ENCODE data around the gene CCNL1.

Gene CCNL1

DNA sequence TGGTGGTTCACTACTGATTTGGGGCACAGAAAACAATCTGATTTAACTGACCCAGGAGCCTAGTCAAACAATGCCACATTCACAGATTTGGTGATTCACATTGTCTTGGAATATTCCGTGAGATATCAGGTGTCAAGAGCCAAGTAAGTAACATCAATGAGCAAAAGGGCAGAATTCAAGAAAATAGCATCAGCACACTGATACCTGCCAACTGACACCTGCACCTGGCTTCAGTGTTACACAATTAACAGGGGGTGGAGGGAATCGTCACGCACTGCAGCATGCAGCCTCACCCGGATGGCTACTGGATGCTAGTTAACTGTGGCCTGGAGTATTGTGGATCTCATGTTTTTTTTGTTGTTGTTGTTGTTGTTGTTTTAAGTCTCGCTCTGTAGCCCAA is 17.6 kb downstream of the CCNL1 start:
- no peak for DNase-seq

DNA sequence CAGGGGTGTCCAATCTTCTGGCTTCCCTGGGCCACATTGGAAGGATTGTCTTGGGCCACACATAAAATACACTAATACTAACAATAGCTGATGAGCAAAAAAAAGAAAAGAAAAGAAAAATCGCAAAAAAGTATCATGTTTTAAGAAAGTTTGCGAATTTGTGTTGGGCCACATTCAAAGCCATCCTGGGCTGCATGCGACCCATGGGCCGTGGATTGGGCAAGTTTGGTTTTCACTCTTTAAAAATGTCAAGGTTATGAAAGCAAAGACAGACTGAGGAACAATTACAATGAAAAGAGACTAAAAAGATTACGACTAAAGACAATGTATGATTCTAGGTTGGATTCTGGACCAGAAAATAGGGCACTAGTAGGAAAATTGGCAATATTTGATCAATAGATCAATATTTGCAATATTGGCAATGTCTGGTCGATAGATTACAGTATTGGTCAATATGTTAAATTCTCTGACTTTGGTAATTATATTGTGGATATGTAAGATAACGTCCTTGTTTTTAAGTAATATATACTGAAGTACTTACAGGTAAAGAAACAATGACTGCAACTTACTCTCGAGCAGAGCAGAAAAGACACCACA is 19.9 kb downstream of the CCNL1 start:
- DNase-seq = no peak

DNA sequence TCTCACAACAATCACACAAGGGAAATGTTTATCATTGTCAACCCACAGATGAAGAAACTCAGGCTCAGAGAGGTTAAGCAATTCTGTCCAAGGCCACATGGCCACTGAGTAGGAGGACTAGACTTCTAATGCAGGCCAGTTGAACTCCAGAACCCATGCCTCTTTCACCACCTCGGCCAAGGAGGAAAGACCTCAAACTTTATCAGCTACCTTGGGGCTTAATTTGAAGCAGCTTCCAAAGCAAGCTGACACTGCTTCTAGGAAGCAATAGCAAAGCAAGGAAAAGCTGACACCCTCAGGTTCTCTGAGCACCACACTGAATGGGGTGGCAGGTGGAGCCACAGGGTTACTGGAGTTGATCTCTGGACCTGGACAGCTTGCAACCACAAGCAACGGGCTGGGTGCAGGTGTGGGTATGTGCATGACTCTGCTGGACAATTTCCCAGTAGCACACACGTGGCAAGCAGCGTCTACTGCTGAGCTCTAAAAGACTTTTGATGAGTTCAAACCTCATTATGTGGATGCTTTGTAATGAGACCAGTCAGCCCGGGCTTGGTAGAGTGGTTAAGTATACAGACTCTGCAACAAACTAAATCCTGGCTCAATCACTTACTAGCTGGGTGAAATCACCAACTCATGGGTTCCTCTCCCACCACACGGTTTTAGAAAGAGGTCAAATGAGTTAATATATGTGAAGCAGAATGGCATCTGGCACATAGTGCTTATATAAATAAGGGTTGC is 23.1 kb downstream of the CCNL1 start:
- DNase-seq = no peak

GRCh38 chr3:157135671-157136396 is 24.1 kb downstream of the CCNL1 start:
- DNase-seq = no peak

- DNase-seq = peak; percentile 34
Measured at GRCh38 chr3:157134620-157135191, 25.2 kb downstream of the CCNL1 start.

- DNase-seq = no peak
Measured at GRCh38 chr3:157133434-157134320, 26.3 kb downstream of the CCNL1 start.

DNA sequence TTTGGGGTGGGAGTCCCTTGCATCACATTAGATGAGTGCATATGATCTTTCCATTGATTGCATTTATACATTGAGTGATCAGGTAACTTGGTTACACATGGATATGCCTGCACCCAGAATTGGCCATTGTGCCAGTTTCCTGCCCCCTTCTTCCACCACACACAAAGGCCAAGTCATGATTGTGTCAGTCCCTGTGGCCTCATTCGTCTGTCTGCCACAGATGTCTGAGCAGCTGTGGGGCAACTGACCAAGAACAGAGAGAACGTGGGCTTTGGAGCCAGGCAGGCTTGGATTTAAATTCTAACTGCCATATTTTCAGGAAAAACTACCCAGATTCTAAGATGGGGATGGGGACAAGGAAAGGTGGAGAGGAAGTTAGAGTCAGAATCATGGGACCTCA is 27.0 kb downstream of the CCNL1 start:
- DNase-seq = no peak

- DNase-seq = no peak
Measured at GRCh38 chr3:157132341-157132740, 27.6 kb downstream of the CCNL1 start.

GRCh38 chr3:157131861-157132260 is 28.1 kb downstream of the CCNL1 start:
- DNase-seq = no peak

DNA sequence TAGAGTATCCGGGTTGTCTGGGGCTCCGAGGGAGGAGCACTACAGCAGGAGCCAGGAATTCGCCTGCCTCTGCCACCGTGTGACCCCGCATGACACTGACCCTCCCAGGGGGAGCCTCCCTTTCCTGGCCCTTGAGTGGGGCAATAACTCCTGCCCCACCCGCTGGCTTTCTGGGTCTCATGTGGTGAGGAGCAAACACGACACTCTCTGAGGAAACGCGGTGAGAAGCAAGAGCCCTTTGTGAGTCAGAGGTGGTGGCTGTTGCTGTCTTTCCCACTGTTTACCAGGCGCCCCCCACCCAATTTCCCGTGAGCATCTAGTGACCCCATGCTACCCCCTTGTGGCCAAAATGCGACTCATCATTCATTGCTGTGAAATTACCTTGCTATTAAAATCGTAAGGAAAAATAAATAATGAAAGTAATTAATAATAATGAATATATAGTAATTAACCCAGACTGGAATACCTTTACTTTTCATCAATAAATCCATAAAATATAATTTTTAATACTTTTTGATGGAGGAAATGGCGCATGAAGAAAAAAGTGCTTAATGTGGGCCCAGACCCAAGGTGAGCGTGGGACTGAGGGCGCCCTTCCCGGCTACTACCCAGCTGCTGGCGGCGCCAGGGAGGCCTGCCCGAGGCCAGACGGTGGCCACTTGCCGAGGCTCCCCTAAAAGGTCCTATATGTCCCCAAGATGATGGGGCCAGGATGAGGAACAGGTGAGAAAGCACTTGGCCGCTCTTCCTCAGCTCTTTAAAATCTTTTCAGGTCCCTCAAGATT is 29.3 kb downstream of the CCNL1 start:
- peak; percentile 92 for DNase-seq

DNA sequence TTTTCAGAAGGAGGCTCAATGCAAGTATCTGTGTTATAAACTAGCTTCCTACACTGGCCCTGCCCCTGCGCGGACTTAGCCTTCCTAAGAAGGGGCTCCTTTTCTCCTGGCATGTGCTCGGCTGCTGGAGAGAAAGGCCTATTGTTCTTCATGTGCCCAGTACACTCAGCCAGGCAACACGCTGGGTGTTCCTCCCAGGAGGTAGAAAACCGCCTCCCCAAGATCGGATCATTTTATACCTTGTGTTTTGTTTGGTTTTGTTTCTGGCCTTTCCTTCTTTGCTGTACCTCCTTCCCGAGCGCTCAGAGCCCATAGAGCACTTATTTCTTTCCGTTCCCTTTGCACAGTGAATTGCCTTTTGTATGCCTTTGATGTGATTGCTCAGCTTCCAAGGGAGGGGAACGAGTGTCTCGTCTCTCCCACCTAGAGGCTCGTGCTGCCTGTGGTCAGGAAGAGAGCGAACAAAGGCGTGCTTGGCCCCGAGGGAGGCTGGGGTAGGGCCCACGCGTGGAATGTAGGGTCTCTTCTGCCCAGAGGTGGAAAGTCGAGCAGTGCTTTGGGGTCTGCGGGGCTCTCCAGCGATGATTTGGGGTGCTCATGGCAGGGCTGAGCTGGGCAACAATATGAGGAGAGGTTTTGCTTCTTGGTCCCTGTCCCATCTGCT is 30.0 kb downstream of the CCNL1 start:
- DNase-seq = peak; percentile 44

DNA sequence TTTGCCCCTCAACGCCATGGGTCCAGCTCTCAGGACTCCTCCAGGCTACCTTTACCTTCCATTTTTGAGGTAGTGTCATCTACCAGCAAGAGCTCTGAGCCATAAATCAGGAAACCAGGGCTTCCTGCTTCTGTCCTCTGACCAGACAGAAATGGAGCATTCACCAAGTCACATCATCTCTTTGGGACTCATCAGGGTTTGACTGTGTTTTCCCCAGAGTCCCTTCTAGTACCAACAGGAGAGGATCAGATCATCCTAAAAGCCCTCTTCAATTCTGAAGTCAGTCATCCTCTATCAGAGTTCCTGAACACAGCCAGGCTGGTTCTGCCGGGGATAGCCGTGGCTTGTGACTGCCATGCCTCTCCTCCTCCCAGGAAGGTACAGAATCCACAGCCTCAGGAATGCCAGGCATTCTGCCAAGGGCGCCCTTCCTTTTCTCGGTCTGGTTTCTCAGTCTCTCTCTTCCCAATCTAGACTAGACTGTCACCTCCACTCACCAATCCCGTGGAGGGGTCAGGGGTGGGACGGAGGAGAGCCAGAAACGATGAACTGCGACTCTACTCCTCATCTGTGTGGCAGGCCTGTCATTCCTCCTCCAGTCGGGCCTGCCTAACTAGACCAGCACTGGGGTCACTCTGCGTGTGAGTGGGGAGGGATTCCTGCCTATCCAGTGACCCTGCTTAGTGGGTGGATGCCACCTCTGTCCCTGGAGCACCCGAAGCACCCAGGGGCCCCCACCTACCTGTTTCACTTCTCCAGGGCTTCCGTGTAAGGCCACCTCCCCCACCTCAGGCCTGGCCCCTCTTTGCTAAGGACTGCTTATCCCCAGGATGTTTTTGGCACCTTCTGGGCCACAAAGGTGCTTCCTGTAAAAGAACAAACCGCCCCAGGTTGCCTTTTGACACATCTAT is 30.9 kb downstream of the CCNL1 start:
- DNase-seq = peak; percentile 50

DNA sequence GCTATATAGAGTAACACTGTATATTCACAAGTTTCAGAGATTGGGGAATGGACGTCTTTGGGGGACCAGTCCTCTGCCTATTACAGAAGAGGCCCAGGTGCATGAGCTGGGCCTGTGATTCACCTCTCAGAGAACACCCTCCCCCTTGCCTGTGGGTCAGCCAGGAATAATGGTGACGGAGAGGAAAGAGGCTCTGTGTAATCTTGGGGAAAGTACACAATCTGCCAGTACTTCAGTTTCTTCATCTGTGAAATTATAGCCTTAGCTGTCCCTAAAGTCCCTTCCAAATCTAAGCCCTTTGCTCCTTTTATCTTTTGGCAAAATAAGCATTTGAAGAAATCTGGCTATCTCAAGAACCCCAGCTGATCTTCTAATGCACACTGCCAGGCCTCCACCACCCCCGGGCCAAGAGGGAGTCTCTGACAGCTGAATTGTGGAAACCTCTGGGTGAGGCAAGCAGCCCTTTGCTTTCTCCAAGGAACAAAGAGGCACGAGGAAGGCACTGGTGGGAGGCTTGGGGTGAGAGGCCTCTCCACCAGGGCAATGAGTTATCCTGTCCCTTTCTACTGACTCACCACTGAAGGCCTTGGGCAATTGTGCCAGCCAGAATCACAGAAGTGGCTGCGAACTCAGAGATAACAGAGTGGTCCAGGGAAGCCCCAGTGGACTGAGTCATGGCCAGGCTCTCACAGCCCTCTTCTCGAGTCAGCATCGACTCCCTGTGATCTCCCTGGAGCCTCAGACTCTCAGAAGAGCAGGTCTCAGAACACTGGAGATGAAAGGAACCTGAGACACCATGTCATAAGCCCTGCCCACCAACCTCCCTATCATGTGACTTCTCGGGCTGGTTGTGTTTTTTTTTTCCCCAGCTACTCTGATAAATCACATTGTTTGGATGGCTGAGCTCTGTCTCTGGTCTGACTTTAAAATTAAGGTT is 31.8 kb downstream of the CCNL1 start:
- peak; percentile 87 for DNase-seq

DNA sequence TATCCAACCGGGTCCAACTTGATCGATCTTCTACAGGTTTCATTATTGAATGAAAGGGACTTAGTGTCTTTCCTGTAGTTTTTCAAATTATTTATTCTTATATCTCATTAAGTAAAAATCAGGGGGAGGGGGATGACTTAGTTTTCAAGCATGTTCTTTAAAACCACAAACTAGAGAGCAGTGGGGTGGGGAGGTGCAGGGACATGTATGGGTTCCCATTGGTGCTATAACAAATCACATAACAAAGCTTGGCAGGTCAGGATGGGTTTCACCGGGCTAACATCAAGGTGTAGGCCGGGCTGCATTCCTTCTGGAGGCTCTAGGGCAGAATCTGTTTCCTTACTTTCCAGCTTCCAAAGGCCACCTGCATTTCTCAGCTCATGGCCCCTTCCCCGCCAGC is 32.7 kb downstream of the CCNL1 start:
- DNase-seq = no peak

DNA sequence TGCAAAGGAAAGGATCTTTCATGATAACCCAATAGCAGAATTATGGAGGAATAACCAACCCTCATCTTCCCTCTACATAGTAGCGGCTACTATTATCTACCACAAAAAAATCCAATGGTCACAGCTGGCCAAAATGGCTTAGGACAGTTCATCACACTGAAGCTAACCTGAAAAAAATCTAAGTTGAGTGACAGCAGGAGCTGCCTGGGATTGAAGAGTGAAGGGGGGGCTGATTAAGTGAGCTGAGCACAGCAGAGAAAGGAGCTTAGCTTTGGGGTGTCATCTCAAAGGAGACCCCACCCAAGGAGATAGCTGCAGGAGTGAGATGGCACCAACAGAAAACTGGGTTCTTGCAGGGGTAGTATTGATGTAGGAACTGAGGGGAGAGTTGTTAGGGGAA is 33.6 kb downstream of the CCNL1 start:
- no peak for DNase-seq

GRCh38 chr3:157125101-157125500 is 34.8 kb downstream of the CCNL1 start:
- no peak for DNase-seq

- DNase-seq = no peak
Measured at GRCh38 chr3:157123621-157124020, 36.3 kb downstream of the CCNL1 start.

DNA sequence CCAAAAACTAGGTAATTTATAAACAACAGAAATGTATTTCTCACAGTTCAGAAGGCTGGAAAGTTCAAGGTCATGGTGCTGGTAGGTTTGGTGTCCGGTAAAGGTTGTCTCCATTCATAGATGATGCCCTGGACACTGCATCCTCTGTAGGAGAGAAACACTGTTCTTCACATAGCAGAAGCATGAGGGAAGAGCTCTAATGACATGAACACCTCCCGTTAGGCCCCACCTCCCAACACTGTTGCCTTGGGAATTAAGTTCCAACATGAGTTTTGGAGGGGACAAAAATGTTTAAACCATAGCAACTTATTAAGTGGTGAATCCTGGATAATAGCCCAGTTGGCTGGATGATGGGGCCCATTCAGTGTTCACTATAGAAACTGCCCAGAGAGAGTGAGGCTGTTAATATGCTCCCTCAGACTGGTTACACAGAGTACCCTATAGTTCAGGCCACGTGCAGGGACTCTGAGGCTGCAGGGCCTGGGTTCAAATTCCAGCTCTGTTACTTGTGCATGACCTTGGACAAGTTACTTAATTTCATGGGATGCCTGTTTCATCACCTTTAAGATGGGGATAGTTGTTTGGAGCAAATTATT is 37.0 kb downstream of the CCNL1 start:
- DNase-seq = no peak

DNA sequence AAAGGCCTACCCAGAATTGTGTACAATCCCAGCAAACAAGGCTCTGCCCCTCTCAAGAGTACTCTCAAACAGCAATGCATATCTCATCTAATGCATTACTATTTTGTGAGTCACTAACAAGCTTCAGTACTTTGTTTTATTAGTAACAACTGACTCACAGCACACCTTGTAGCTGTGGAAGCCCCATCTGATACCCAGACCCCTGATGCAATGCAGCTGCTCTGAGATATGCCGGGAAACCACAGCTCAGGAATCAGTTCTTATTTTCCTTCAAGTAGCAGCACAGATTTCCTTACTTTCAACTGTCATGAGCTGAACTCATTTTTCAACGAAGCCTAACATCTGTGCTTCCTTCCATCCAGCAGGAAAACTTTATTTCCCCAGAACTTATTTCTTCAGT is 37.8 kb downstream of the CCNL1 start:
- DNase-seq = no peak
